ENCODE results near the gene SLC35E2B.

DNA sequence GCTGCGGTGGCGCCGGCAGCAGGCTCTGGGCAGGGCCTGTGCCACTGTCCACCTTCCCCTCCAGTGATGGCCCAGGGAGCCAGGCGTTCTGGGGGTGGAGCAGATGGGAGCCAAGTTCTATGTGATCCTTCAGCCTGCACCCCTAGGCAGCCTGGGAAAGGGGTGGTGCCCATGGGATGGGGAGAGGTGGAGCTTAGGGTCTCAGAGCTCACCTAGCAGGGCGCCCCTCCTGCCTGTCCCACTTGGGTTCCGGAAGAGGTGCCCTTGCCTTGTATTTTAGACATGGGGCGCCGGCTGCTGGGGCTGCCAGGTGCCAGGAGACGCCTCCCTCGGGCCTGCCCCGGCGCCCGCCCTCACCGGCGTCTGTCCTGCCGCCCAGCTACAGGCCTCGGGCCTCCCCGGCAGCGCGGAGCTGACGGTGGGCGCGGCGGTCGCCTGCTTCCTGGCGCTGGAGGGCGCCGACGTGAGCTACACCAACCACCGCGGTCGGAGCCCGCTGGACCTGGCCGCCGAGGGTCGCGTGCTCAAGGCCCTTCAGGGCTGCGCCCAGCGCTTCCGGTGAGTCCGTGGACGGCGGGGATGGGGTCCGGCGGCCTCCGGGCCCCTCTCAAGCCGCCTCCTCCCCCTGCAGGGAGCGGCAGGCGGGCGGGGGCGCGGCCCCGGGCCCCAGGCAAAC lies 63.7 kb downstream of the SLC35E2B start:
- TF ChIP-seq, protein P1, sequence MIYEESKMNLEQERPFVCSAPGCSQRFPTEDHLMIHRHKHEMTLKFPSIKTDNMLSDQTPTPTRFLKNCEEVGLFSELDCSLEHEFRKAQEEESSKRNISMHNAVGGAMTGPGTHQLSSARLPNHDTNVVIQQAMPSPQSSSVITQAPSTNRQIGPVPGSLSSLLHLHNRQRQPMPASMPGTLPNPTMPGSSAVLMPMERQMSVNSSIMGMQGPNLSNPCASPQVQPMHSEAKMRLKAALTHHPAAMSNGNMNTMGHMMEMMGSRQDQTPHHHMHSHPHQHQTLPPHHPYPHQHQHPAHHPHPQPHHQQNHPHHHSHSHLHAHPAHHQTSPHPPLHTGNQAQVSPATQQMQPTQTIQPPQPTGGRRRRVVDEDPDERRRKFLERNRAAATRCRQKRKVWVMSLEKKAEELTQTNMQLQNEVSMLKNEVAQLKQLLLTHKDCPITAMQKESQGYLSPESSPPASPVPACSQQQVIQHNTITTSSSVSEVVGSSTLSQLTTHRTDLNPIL (CRISPR knock-in tag; IDR thresholded peaks at IDR 0.05; ENCODE audit: low read depth): no peak
- no peak for TF ChIP-seq RARB (CRISPR knock-in tag; IDR thresholded peaks at IDR 0.05)
- TF ChIP-seq, protein P2, sequence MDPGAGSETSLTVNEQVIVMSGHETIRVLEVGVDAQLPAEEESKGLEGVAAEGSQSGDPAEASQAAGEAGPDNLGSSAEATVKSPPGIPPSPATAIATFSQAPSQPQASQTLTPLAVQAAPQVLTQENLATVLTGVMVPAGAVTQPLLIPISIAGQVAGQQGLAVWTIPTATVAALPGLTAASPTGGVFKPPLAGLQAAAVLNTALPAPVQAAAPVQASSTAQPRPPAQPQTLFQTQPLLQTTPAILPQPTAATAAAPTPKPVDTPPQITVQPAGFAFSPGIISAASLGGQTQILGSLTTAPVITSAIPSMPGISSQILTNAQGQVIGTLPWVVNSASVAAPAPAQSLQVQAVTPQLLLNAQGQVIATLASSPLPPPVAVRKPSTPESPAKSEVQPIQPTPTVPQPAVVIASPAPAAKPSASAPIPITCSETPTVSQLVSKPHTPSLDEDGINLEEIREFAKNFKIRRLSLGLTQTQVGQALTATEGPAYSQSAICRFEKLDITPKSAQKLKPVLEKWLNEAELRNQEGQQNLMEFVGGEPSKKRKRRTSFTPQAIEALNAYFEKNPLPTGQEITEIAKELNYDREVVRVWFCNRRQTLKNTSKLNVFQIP (CRISPR knock-in tag; IDR thresholded peaks at IDR 0.05; ENCODE audit: borderline replicate concordance, low read depth): no peak

Measured in SK-N-SH treated with all-trans-retinoic acid at 6 μM for 48 hours (cell line).